HG02623 (cell line): ENCODE results near the gene ZDHHC23.

ENCODE experiments used
- ATAC-seq: cut with Tn5 transposase; IDR thresholded peaks from one replicate; pipeline ENCODE4 v1.9.1; 2021; ENCODE audit warnings: moderate library complexity; ENCODE audit not compliant: unreplicated experiment

The ZDHHC23 gene

DNA sequence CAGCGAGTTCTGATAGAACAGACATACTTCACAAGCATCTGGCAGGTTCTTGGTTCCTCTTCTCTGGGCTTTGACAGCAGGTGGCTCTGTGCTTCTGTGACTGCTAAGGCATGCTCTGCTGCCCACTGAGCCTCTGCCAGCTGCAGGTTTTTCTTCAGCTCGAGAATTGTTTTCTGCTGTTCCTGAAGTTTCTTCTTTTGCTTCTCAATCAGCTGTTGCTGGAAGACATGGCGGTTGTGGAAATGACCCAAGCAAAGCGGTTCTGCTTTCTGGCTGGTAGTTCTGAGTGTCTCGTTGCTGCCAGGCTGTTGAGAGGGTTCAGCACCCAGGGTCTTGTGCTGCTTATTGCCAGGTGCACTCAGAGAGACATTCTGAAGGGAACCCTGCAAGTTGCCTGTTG is 57.7 kb downstream of the ZDHHC23 start:
- ATAC-seq: peak; percentile 98

DNA sequence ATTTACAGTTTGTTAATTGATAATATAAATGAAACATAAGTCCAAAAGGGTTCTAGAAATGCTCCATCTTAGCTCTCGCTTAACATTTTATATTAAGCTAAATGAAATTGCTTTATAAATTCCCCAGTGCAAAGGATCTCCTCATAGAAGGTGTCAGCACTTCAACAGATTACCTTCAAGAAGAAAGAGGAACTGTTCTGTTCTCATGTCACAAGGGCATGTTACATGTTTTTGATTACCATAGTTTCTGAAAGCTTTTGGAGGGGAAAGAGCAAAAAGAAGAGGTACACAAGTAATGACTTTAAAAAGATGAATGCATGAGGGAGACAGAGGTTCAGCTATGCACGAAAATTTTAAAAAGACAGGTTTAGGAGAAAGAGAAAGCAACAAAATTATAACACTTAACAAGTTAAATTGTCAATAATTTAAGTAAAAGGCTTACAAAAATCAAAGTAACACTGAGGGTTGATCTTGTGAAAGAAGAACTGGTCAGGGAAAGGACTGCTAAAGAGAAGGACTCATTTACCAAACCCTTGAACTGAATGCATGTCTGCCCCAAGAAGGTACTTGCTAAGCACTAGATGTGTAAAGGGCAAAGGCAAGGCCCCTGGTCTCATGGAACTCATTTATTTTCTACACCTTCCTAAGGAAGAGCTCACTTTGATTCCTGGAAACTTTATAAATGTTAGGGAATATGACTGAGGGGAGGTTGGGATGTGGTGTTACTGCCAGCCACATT is 63.4 kb downstream of the ZDHHC23 start:
- peak; percentile 65 for ATAC-seq
